ENCODE measurements around the gene SUMO3. TPM values are rescaled to one million over a fixed set of nuclear protein-coding genes. Genes with fewer than 3 reads are reported as not detected.

Gene SUMO3
- total RNA-seq, 1 experiment from 2014 or later = 81.7 TPM

DNA sequence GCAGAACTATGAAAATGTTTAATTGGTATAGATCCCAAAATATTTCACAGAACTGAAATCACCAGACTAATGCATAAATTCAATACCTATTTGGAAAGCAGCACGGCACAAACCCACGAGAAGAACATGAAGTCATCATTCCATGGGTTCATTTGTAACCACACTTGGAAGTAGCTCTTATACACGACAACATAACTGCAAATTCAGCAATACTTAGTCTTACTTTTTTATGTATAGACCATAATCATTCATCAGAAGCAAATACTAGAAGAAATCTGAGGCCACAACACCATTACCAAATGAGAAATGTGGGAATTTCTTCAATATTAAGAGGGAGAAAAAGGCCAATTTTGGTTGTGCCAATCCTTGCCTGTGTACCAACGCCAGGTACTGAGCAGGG is 12.0 kb downstream of the SUMO3 start:
- Mint-ChIP-seq H3K4me3 (no peak overlapping the region), H3K4me1 (peaks cover 13% of the 10 kb centered on the region), H3K9me3 (no peaks in the 10 kb centered on the region), H3K27ac (no peak overlapping the region), H3K36me3 (peaks cover 44% of the 10 kb centered on the region), H3K27me3 (ENCODE audit: low read depth) (no peaks in the 10 kb centered on the region)
- POLR2A ChIA-PET = no interaction called here
- TF ChIP-seq JAZF1 (CRISPR knock-in tag; IDR thresholded peaks at IDR 0.05) (no peak), FOXJ3 (CRISPR knock-in tag; IDR thresholded peaks at IDR 0.05; ENCODE audit: borderline replicate concordance) (no peak), ATF1 (CRISPR knock-in tag; IDR thresholded peaks at IDR 0.05) (no peak), SP1 (CRISPR knock-in tag; conservative IDR thresholded peaks at IDR 0.05) (no peak), MYBL2 (CRISPR knock-in tag; IDR thresholded peaks at IDR 0.05) (no peak), ZNF423 (CRISPR knock-in tag; IDR thresholded peaks at IDR 0.05) (no peak), OVOL2 (CRISPR knock-in tag; IDR thresholded peaks at IDR 0.05; ENCODE audit: borderline replicate concordance) (no peak), ETV6 (CRISPR knock-in tag; IDR thresholded peaks at IDR 0.05) (no peak)
- TF ChIP-seq, protein P1, sequence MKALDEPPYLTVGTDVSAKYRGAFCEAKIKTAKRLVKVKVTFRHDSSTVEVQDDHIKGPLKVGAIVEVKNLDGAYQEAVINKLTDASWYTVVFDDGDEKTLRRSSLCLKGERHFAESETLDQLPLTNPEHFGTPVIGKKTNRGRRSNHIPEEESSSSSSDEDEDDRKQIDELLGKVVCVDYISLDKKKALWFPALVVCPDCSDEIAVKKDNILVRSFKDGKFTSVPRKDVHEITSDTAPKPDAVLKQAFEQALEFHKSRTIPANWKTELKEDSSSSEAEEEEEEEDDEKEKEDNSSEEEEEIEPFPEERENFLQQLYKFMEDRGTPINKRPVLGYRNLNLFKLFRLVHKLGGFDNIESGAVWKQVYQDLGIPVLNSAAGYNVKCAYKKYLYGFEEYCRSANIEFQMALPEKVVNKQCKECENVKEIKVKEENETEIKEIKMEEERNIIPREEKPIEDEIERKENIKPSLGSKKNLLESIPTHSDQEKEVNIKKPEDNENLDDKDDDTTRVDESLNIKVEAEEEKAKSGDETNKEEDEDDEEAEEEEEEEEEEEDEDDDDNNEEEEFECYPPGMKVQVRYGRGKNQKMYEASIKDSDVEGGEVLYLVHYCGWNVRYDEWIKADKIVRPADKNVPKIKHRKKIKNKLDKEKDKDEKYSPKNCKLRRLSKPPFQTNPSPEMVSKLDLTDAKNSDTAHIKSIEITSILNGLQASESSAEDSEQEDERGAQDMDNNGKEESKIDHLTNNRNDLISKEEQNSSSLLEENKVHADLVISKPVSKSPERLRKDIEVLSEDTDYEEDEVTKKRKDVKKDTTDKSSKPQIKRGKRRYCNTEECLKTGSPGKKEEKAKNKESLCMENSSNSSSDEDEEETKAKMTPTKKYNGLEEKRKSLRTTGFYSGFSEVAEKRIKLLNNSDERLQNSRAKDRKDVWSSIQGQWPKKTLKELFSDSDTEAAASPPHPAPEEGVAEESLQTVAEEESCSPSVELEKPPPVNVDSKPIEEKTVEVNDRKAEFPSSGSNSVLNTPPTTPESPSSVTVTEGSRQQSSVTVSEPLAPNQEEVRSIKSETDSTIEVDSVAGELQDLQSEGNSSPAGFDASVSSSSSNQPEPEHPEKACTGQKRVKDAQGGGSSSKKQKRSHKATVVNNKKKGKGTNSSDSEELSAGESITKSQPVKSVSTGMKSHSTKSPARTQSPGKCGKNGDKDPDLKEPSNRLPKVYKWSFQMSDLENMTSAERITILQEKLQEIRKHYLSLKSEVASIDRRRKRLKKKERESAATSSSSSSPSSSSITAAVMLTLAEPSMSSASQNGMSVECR (CRISPR knock-in tag; IDR thresholded peaks at IDR 0.05; ENCODE audit: borderline replicate concordance) = no peak
- TF ChIP-seq, protein P2, sequence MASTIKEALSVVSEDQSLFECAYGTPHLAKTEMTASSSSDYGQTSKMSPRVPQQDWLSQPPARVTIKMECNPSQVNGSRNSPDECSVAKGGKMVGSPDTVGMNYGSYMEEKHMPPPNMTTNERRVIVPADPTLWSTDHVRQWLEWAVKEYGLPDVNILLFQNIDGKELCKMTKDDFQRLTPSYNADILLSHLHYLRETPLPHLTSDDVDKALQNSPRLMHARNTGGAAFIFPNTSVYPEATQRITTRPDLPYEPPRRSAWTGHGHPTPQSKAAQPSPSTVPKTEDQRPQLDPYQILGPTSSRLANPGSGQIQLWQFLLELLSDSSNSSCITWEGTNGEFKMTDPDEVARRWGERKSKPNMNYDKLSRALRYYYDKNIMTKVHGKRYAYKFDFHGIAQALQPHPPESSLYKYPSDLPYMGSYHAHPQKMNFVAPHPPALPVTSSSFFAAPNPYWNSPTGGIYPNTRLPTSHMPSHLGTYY (CRISPR knock-in tag; IDR thresholded peaks at IDR 0.05) = no peak
- TF ChIP-seq, protein P3, sequence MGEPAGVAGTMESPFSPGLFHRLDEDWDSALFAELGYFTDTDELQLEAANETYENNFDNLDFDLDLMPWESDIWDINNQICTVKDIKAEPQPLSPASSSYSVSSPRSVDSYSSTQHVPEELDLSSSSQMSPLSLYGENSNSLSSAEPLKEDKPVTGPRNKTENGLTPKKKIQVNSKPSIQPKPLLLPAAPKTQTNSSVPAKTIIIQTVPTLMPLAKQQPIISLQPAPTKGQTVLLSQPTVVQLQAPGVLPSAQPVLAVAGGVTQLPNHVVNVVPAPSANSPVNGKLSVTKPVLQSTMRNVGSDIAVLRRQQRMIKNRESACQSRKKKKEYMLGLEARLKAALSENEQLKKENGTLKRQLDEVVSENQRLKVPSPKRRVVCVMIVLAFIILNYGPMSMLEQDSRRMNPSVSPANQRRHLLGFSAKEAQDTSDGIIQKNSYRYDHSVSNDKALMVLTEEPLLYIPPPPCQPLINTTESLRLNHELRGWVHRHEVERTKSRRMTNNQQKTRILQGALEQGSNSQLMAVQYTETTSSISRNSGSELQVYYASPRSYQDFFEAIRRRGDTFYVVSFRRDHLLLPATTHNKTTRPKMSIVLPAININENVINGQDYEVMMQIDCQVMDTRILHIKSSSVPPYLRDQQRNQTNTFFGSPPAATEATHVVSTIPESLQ (CRISPR knock-in tag; IDR thresholded peaks at IDR 0.05) = no peak
- TF ChIP-seq, protein P4, sequence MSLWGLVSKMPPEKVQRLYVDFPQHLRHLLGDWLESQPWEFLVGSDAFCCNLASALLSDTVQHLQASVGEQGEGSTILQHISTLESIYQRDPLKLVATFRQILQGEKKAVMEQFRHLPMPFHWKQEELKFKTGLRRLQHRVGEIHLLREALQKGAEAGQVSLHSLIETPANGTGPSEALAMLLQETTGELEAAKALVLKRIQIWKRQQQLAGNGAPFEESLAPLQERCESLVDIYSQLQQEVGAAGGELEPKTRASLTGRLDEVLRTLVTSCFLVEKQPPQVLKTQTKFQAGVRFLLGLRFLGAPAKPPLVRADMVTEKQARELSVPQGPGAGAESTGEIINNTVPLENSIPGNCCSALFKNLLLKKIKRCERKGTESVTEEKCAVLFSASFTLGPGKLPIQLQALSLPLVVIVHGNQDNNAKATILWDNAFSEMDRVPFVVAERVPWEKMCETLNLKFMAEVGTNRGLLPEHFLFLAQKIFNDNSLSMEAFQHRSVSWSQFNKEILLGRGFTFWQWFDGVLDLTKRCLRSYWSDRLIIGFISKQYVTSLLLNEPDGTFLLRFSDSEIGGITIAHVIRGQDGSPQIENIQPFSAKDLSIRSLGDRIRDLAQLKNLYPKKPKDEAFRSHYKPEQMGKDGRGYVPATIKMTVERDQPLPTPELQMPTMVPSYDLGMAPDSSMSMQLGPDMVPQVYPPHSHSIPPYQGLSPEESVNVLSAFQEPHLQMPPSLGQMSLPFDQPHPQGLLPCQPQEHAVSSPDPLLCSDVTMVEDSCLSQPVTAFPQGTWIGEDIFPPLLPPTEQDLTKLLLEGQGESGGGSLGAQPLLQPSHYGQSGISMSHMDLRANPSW (CRISPR knock-in tag; conservative IDR thresholded peaks at IDR 0.05; ENCODE audit: low read depth) = no peak
- CTCF ChIA-PET = no interaction called here
- ATAC-seq = no peak
- no peak for DNase-seq (ENCODE audit: low spot score)

DNA sequence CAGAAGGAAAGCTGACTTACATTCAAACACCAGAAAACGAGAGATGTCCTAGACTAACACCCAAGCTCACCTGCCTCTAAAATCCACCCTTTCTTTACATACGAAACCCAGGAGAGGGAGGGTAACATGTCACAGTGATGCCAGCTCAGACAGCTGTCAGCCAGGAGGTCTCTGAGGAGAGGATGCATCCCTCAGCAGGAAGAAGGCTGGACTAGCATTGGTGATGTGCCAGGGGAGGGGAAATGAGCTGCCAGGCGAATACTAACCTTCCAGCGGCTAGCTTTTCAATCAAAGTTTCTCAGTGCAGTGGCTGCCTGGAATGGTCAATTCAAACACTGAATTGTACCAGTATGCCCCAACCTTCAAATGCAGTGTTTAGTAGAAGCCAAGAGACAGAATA is 12.6 kb downstream of the SUMO3 start:
- ATAC-seq (no peak), DNase-seq (ENCODE audit: low spot score) (no peak)
- peaks cover 44% of the 10 kb centered on the region for H3K36me3 Mint-ChIP-seq
- H3K27ac Mint-ChIP-seq = no peak overlapping the region
- H3K4me3 Mint-ChIP-seq = no peak overlapping the region
- no peaks in the 10 kb centered on the region for H3K27me3 Mint-ChIP-seq (ENCODE audit: low read depth)
- POLR2A ChIA-PET = no interaction called here
- H3K4me1 Mint-ChIP-seq = peaks cover 19% of the 10 kb centered on the region
- no peaks in the 10 kb centered on the region for H3K9me3 Mint-ChIP-seq
- CTCF ChIA-PET = interaction anchor here (0.7 to 1.8 kb wide), 2 partner anchors 12 to 127 kb away, joined by 5 to 8 read pairs; no protein-coding TSS in a partner anchor
- TF ChIP-seq ESRRA (CRISPR knock-in tag; IDR thresholded peaks at IDR 0.05; ENCODE audit: borderline replicate concordance) = no peak
- TF ChIP-seq, protein P5, sequence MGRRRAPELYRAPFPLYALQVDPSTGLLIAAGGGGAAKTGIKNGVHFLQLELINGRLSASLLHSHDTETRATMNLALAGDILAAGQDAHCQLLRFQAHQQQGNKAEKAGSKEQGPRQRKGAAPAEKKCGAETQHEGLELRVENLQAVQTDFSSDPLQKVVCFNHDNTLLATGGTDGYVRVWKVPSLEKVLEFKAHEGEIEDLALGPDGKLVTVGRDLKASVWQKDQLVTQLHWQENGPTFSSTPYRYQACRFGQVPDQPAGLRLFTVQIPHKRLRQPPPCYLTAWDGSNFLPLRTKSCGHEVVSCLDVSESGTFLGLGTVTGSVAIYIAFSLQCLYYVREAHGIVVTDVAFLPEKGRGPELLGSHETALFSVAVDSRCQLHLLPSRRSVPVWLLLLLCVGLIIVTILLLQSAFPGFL (CRISPR knock-in tag; IDR thresholded peaks at IDR 0.05; ENCODE audit: borderline replicate concordance) = no peak
- TF ChIP-seq, protein P6, sequence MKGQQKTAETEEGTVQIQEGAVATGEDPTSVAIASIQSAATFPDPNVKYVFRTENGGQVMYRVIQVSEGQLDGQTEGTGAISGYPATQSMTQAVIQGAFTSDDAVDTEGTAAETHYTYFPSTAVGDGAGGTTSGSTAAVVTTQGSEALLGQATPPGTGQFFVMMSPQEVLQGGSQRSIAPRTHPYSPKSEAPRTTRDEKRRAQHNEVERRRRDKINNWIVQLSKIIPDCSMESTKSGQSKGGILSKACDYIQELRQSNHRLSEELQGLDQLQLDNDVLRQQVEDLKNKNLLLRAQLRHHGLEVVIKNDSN (CRISPR knock-in tag; IDR thresholded peaks at IDR 0.05) = no peak
- TF ChIP-seq, protein P7, sequence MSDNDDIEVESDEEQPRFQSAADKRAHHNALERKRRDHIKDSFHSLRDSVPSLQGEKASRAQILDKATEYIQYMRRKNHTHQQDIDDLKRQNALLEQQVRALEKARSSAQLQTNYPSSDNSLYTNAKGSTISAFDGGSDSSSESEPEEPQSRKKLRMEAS (CRISPR knock-in tag; IDR thresholded peaks at IDR 0.05) = no peak
- no peak for TF ChIP-seq HMGA2 (CRISPR knock-in tag; IDR thresholded peaks at IDR 0.05)
- TF ChIP-seq, protein P8, sequence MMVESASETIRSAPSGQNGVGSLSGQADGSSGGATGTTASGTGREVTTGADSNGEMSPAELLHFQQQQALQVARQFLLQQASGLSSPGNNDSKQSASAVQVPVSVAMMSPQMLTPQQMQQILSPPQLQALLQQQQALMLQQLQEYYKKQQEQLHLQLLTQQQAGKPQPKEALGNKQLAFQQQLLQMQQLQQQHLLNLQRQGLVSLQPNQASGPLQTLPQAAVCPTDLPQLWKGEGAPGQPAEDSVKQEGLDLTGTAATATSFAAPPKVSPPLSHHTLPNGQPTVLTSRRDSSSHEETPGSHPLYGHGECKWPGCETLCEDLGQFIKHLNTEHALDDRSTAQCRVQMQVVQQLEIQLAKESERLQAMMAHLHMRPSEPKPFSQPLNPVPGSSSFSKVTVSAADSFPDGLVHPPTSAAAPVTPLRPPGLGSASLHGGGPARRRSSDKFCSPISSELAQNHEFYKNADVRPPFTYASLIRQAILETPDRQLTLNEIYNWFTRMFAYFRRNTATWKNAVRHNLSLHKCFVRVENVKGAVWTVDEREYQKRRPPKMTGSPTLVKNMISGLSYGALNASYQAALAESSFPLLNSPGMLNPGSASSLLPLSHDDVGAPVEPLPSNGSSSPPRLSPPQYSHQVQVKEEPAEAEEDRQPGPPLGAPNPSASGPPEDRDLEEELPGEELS (CRISPR knock-in tag; IDR thresholded peaks at IDR 0.05) = no peak
- TF ChIP-seq, protein P9, sequence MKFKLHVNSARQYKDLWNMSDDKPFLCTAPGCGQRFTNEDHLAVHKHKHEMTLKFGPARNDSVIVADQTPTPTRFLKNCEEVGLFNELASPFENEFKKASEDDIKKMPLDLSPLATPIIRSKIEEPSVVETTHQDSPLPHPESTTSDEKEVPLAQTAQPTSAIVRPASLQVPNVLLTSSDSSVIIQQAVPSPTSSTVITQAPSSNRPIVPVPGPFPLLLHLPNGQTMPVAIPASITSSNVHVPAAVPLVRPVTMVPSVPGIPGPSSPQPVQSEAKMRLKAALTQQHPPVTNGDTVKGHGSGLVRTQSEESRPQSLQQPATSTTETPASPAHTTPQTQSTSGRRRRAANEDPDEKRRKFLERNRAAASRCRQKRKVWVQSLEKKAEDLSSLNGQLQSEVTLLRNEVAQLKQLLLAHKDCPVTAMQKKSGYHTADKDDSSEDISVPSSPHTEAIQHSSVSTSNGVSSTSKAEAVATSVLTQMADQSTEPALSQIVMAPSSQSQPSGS (CRISPR knock-in tag; IDR thresholded peaks at IDR 0.05; ENCODE audit: borderline replicate concordance, low read depth) = no peak
